ENCODE measurements around the gene CDON. TPM values are rescaled to one million over a fixed set of nuclear protein-coding genes. Genes with fewer than 3 reads are reported as not detected.

The CDON gene
- total and polyA plus RNA-seq, 2 of the 13 experiments (the other 11 are each of a cell fraction or from before 2014, with no cell fraction given): 9.6 to 12.8 TPM

DNA sequence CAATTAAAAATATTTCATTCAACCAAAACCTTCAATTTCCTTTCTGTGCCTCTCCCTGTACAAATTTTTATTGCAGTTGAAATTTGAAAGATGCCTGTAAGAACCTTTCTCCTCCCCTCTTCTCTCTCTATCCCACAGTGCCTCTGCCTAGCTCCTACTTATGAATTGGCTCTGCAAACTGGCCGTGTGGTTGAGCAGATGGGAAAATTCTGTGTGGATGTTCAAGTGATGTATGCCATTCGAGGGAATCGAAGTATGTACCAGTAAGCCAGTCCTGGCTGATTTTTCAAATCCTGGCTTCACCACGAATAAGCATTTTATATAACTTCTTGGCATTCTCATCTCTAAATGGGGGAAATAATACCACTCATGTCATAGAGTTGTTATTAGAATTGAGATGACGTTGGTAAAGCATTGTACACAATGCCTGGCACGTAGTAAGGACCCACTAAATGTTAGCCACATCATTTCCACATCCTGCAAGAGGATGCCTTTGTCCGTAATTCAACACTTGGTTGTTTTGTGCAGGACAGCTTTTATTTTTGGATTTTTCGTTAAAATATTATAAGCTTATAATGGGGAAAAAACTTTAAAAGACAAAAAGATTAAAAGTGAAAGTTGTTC lies 152.3 kb downstream of the CDON start:
- Histone ChIP-seq H3K9ac (ENCODE audit: insufficient read depth, low read depth, low read length) (no peak overlapping the region), H3K9me3 (ENCODE audit: low read length) (no peaks in the 10 kb centered on the region), H4K20me1 (ENCODE audit: insufficient read depth, low read length) (no peaks in the 10 kb centered on the region), H3K4me1 (ENCODE audit: insufficient read depth, low read length) (no peaks in the 10 kb centered on the region), H3K27me3 (ENCODE audit: control insufficient read depth in 1 of 2, insufficient read depth in 2 of 2, low read length in 2 of 2) (peaks cover 0 to 4% of the 10 kb centered on the region in 2 experiments; a peak in 2 of 5 replicates), H3K36me3 (replicated peaks in 1 of 2; ENCODE audit: control insufficient read depth in 1 of 2, insufficient read depth in 2 of 2, low read length in 2 of 2) (no peaks in the 10 kb centered on the region), H3K79me2 (ENCODE audit: insufficient read depth, low read length) (no peaks in the 10 kb centered on the region), H2AFZ (ENCODE audit: low read length) (no peak overlapping the region), H3K4me3 (replicated peaks in 1 of 3; ENCODE audit: insufficient read depth in 1 of 3, low read depth in 2 of 3, low read length in 3 of 3) (no peak overlapping the region), H3K4me2 (ENCODE audit: low read depth, low read length) (no peak overlapping the region), H3K27ac (ENCODE audit: extremely low read length, insufficient read depth, low read length) (no peak overlapping the region)
- no peak for FAIRE-seq
- in situ Hi-C loops (cut with HindIII; ENCODE audit: extremely low pct_ligation_motif_present, low pct_unique_long_range_greater_than_20kb): no loop called here
- ChIA-PET CTCF (ENCODE audit: low intra/inter-chr PET ratio, low total read pairs) (interaction anchor here (0.7 kb wide), 1 partner anchor 36 kb away, joined by 3 read pairs; no protein-coding TSS in a partner anchor), POLR2A (no interaction called here)
- intact Hi-C loops (cut with micrococcal nuclease; ENCODE audit: unreplicated experiment): no loop called here
- WGBS (ENCODE audit: low lambda C conversion rate): 16% methylated on average over 8 of the region's 8 CpGs
- no TSS peak for BruUV-seq (replicated peaks)
- DNase-seq (ENCODE audit: low spot score): no peak
- ATAC-seq: no peak
- TF ChIP-seq, protein P1, sequence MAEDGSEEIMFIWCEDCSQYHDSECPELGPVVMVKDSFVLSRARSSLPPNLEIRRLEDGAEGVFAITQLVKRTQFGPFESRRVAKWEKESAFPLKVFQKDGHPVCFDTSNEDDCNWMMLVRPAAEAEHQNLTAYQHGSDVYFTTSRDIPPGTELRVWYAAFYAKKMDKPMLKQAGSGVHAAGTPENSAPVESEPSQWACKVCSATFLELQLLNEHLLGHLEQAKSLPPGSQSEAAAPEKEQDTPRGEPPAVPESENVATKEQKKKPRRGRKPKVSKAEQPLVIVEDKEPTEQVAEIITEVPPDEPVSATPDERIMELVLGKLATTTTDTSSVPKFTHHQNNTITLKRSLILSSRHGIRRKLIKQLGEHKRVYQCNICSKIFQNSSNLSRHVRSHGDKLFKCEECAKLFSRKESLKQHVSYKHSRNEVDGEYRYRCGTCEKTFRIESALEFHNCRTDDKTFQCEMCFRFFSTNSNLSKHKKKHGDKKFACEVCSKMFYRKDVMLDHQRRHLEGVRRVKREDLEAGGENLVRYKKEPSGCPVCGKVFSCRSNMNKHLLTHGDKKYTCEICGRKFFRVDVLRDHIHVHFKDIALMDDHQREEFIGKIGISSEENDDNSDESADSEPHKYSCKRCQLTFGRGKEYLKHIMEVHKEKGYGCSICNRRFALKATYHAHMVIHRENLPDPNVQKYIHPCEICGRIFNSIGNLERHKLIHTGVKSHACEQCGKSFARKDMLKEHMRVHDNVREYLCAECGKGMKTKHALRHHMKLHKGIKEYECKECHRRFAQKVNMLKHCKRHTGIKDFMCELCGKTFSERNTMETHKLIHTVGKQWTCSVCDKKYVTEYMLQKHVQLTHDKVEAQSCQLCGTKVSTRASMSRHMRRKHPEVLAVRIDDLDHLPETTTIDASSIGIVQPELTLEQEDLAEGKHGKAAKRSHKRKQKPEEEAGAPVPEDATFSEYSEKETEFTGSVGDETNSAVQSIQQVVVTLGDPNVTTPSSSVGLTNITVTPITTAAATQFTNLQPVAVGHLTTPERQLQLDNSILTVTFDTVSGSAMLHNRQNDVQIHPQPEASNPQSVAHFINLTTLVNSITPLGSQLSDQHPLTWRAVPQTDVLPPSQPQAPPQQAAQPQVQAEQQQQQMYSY (CRISPR knock-in tag; IDR thresholded peaks at IDR 0.05): no peak
- TF ChIP-seq, protein P2, sequence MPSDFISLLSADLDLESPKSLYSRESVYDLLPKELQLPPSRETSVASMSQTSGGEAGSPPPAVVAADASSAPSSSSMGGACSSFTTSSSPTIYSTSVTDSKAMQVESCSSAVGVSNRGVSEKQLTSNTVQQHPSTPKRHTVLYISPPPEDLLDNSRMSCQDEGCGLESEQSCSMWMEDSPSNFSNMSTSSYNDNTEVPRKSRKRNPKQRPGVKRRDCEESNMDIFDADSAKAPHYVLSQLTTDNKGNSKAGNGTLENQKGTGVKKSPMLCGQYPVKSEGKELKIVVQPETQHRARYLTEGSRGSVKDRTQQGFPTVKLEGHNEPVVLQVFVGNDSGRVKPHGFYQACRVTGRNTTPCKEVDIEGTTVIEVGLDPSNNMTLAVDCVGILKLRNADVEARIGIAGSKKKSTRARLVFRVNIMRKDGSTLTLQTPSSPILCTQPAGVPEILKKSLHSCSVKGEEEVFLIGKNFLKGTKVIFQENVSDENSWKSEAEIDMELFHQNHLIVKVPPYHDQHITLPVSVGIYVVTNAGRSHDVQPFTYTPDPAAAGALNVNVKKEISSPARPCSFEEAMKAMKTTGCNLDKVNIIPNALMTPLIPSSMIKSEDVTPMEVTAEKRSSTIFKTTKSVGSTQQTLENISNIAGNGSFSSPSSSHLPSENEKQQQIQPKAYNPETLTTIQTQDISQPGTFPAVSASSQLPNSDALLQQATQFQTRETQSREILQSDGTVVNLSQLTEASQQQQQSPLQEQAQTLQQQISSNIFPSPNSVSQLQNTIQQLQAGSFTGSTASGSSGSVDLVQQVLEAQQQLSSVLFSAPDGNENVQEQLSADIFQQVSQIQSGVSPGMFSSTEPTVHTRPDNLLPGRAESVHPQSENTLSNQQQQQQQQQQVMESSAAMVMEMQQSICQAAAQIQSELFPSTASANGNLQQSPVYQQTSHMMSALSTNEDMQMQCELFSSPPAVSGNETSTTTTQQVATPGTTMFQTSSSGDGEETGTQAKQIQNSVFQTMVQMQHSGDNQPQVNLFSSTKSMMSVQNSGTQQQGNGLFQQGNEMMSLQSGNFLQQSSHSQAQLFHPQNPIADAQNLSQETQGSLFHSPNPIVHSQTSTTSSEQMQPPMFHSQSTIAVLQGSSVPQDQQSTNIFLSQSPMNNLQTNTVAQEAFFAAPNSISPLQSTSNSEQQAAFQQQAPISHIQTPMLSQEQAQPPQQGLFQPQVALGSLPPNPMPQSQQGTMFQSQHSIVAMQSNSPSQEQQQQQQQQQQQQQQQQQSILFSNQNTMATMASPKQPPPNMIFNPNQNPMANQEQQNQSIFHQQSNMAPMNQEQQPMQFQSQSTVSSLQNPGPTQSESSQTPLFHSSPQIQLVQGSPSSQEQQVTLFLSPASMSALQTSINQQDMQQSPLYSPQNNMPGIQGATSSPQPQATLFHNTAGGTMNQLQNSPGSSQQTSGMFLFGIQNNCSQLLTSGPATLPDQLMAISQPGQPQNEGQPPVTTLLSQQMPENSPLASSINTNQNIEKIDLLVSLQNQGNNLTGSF (CRISPR knock-in tag; IDR thresholded peaks at IDR 0.05): no peak
- no peak for TF ChIP-seq CBX2 (IDR thresholded peaks at IDR 0.05; ENCODE audit: low read depth, low read length)
- TF ChIP-seq CBX2 (CRISPR knock-in tag; IDR thresholded peaks at IDR 0.05; ENCODE audit: low read depth): no peak
- TF ChIP-seq CREM (IDR thresholded peaks at IDR 0.05): no peak
- TF ChIP-seq CREM (CRISPR knock-in tag; IDR thresholded peaks at IDR 0.05): no peak
- TF ChIP-seq, protein P3, sequence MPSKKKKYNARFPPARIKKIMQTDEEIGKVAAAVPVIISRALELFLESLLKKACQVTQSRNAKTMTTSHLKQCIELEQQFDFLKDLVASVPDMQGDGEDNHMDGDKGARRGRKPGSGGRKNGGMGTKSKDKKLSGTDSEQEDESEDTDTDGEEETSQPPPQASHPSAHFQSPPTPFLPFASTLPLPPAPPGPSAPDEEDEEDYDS (CRISPR knock-in tag; IDR thresholded peaks at IDR 0.05): no peak
- no peak for TF ChIP-seq MBNL3 (CRISPR knock-in tag; conservative IDR thresholded peaks at IDR 0.05)
- TF ChIP-seq FOXC1 (CRISPR knock-in tag; IDR thresholded peaks at IDR 0.05; ENCODE audit: borderline replicate concordance): no peak
- TF ChIP-seq GLI4 (CRISPR knock-in tag; IDR thresholded peaks at IDR 0.05; ENCODE audit: borderline replicate concordance): no peak
- no peak for TF ChIP-seq SRSF4 (IDR thresholded peaks at IDR 0.05; ENCODE audit: low read depth, low read length, poor library complexity, severe bottlenecking)
- TF ChIP-seq ZNF782 (CRISPR knock-in tag; IDR thresholded peaks at IDR 0.05; ENCODE audit: borderline replicate concordance): no peak
- TF ChIP-seq SRSF1 (optimal IDR thresholded peaks at IDR 0.05; ENCODE audit: low read depth, low read length): no peak
- TF ChIP-seq ZKSCAN5 (CRISPR knock-in tag; IDR thresholded peaks at IDR 0.05): no peak
- no peak for TF ChIP-seq ZFP90 (CRISPR knock-in tag; IDR thresholded peaks at IDR 0.05; ENCODE audit: borderline replicate concordance)
- no peak for TF ChIP-seq ZNF510 (CRISPR knock-in tag; IDR thresholded peaks at IDR 0.05; ENCODE audit: low read depth)

Data from HepG2 (cell line).